Ectodermal cell (in vitro differentiated cells): ENCODE measurements around the gene ZMYM2.

Experiments
- H3K27ac ChIP-seq: 2 replicates; pipeline ENCODE4 v1.7.0; 2013; ENCODE audit warnings: mild to moderate bottlenecking, low read depth, low read length; ENCODE audit not compliant: insufficient read depth, poor library complexity, severe bottlenecking
- H3K27me3 ChIP-seq: 2 replicates; pipeline ENCODE4 v1.7.0; 2013; ENCODE audit warnings: mild to moderate bottlenecking, low read length; ENCODE audit not compliant: insufficient read depth, control insufficient read depth, poor library complexity, severe bottlenecking
- H3K36me3 ChIP-seq: one replicate; pipeline ENCODE4 v1.7.0; 2013; ENCODE audit warnings: low read length; ENCODE audit not compliant: control insufficient read depth, insufficient read depth
- H3K4me1 ChIP-seq: one replicate; pipeline ENCODE4 v1.7.0; 2013; ENCODE audit warnings: low read length; ENCODE audit not compliant: control insufficient read depth, insufficient read depth
- H3K4me3 ChIP-seq: 2 replicates; pipeline ENCODE4 v1.7.0; 2013; ENCODE audit warnings: low read depth, low read length, control low read depth; ENCODE audit not compliant: insufficient read depth
- H3K9me3 ChIP-seq: 2 replicates; pipeline ENCODE4 v1.7.0; 2013; ENCODE audit warnings: mild to moderate bottlenecking, low read length, moderate library complexity; ENCODE audit not compliant: control insufficient read depth
- WGBS, 2 experiments: methylation state at CpG; one replicate each; pipeline ENCODE4 v1.1.7; 2013; ENCODE audit warnings: missing lambda C conversion rate in 2 of 2; 5-methylcytosine and 5-hydroxymethylcytosine counted together

The ZMYM2 gene

GRCh38 chr13:19982447-19983043 is 24.0 kb downstream of the ZMYM2 start:
- Histone ChIP-seq H3K36me3 (peaks cover 7% of the 10 kb centered on the region), H3K4me3 (no peak overlapping the region), H3K4me1 (peaks cover 4% of the 10 kb centered on the region), H3K27me3 (no peaks in the 10 kb centered on the region), H3K9me3 (no peaks in the 10 kb centered on the region), H3K27ac (no peak overlapping the region)
- WGBS, 2 experiments = 92 to 97% methylated on average over 3 to 4 of the region's 5 CpGs

GRCh38 chr13:19984430-19985218 is 26.1 kb downstream of the ZMYM2 start:
- Histone ChIP-seq H3K4me3 (no peak overlapping the region), H3K9me3 (no peaks in the 10 kb centered on the region), H3K4me1 (peaks cover 4% of the 10 kb centered on the region), H3K36me3 (peaks cover 3% of the 10 kb centered on the region), H3K27me3 (no peaks in the 10 kb centered on the region), H3K27ac (no peak overlapping the region)
- WGBS, 2 experiments = 75 to 77% methylated on average over 5 of the region's 5 CpGs

DNA sequence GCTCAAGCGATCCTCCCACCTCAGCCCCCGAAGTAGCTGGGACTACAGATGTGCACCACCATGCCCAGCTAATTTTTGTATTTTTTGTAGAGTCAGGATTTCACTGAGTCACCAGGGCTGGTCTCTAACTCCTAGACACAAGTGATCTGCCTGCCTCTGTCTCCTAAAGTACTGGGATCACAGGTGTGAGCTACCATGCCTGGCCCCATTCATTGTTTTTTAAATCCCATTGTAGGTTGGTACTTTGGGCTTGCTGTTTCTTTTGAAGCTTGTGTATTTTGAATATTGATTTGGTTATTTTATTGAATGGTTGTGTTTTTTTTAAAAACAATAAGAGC is 26.7 kb downstream of the ZMYM2 start:
- 42 to 47% methylated on average over 2 of the region's 2 CpGs for WGBS, 2 experiments
- Histone ChIP-seq H3K9me3 (no peaks in the 10 kb centered on the region), H3K27me3 (no peaks in the 10 kb centered on the region), H3K4me3 (no peak overlapping the region), H3K36me3 (peaks cover 3% of the 10 kb centered on the region), H3K4me1 (peaks cover 4% of the 10 kb centered on the region), H3K27ac (no peak overlapping the region)

DNA sequence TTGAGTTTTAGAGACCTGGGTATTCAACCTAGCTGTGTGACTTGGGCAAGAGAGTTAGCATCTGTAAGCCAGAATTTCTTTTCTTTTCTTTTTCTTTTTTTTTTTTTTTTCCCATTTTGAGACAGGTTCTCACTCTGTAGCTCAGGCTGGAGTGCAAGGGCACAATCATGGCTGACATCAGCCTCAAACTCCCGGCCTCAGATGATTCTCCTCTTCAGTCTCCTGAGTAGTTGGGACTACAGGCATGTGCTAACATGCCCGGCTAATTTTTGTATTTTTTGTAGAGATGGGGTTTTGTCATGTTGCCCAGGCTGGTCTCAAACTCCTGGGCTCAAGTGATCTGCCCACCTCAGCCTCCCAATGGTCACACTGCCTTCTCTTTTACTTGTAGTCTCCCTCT is 33.0 kb downstream of the ZMYM2 start:
- 92 to 98% methylated on average over 2 of the region's 2 CpGs for WGBS, 2 experiments
- Histone ChIP-seq H3K27me3 (no peaks in the 10 kb centered on the region), H3K4me1 (no peaks in the 10 kb centered on the region), H3K27ac (no peak overlapping the region), H3K4me3 (no peak overlapping the region), H3K9me3 (no peaks in the 10 kb centered on the region), H3K36me3 (peaks cover 30% of the 10 kb centered on the region)

DNA sequence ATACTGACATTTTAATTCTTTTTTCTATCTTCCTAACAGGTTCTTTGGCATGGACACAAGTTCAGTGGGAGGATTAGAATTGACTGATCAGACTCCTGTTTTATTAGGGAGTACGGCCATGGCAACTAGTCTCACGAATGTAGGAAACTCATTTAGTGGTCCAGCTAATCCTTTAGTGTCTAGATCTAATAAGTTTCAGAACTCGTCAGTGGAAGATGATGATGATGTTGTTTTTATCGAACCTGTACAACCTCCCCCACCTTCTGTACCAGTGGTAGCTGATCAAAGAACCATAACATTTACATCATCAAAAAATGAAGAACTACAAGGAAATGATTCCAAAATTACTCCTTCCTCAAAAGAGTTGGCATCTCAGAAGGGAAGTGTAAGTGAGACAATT is 34.5 kb downstream of the ZMYM2 start:
- peaks cover 35% of the 10 kb centered on the region for H3K36me3 ChIP-seq
- no peak overlapping the region for H3K4me3 ChIP-seq
- H3K4me1 ChIP-seq = no peaks in the 10 kb centered on the region
- H3K9me3 ChIP-seq = no peaks in the 10 kb centered on the region
- no peaks in the 10 kb centered on the region for H3K27me3 ChIP-seq
- no peak overlapping the region for H3K27ac ChIP-seq
- 93 to 99% methylated on average over 2 to 4 of the region's 4 CpGs for WGBS, 2 experiments

GRCh38 chr13:19998960-19999359 is 40.4 kb downstream of the ZMYM2 start:
- peaks cover 29% of the 10 kb centered on the region for H3K36me3 ChIP-seq
- 93 to 97% methylated on average over 3 of the region's 3 CpGs for WGBS, 2 experiments
- no peaks in the 10 kb centered on the region for H3K27me3 ChIP-seq
- H3K27ac ChIP-seq = no peak overlapping the region
- H3K4me1 ChIP-seq = no peaks in the 10 kb centered on the region
- H3K9me3 ChIP-seq = no peaks in the 10 kb centered on the region
- H3K4me3 ChIP-seq = no peak overlapping the region

- Histone ChIP-seq H3K4me3 (no peak overlapping the region), H3K4me1 (no peaks in the 10 kb centered on the region), H3K36me3 (peaks cover 28% of the 10 kb centered on the region), H3K9me3 (no peaks in the 10 kb centered on the region), H3K27ac (no peak overlapping the region), H3K27me3 (no peaks in the 10 kb centered on the region)
- WGBS, 2 experiments = 97 to 98% methylated on average over 5 of the region's 5 CpGs
Observed at GRCh38 chr13:20000062-20000552, 41.6 kb downstream of the ZMYM2 start.

GRCh38 chr13:20001366-20002190 is 43.1 kb downstream of the ZMYM2 start:
- Histone ChIP-seq H3K36me3 (peaks cover 28% of the 10 kb centered on the region), H3K27me3 (no peaks in the 10 kb centered on the region), H3K9me3 (no peaks in the 10 kb centered on the region), H3K4me3 (no peak overlapping the region), H3K27ac (no peak overlapping the region), H3K4me1 (no peaks in the 10 kb centered on the region)
- WGBS, 2 experiments = 93 to 98% methylated on average over 4 of the region's 4 CpGs

- peaks cover 34% of the 10 kb centered on the region for H3K36me3 ChIP-seq
- H3K27ac ChIP-seq = no peak overlapping the region
- no peaks in the 10 kb centered on the region for H3K4me1 ChIP-seq
- no peaks in the 10 kb centered on the region for H3K9me3 ChIP-seq
- H3K4me3 ChIP-seq = no peak overlapping the region
- WGBS, 2 experiments = 93 to 94% methylated on average over 3 of the region's 3 CpGs
- no peaks in the 10 kb centered on the region for H3K27me3 ChIP-seq
Observed at GRCh38 chr13:20002787-20003186, 44.3 kb downstream of the ZMYM2 start.

- Histone ChIP-seq H3K36me3 (peaks cover 42% of the 10 kb centered on the region), H3K9me3 (no peaks in the 10 kb centered on the region), H3K27me3 (no peaks in the 10 kb centered on the region), H3K4me3 (no peak overlapping the region), H3K27ac (no peak overlapping the region), H3K4me1 (no peaks in the 10 kb centered on the region)
- WGBS, 2 experiments = 100% methylated on average over 1 of the region's 1 CpG
Observed at GRCh38 chr13:20006206-20006605, 47.7 kb downstream of the ZMYM2 start.
